HepG2 (cell line): ENCODE results near the gene NHLRC3. TPM values are rescaled to one million over a fixed set of nuclear protein-coding genes. Genes with fewer than 3 reads are reported as not detected.

Source experiments
- BRD4 ChIP-seq: sonication (generic); formaldehyde crosslinking; IDR thresholded peaks from 2 replicates; pipeline ENCODE4 v1.4.0; 2020; ENCODE audit warnings: missing genetic modification reagents
- CC2D1A ChIP-seq: sonication (generic); formaldehyde crosslinking; IDR thresholded peaks from 2 replicates; pipeline ENCODE4 v1.8.1; 2023; ENCODE audit warnings: mild to moderate bottlenecking, missing genetic modification reagents
- EED ChIP-seq: sonication (generic); formaldehyde crosslinking; IDR thresholded peaks from 2 replicates; pipeline ENCODE4 v1.5.0; 2020; ENCODE audit warnings: mild to moderate bottlenecking, missing genetic modification reagents
- FIP1L1 ChIP-seq: fragments of 200-400 bp; formaldehyde crosslinking; IDR thresholded peaks from 2 replicates; pipeline ENCODE4 v1.6.1; 2018; ENCODE audit warnings: low read depth, mild to moderate bottlenecking, low read length, moderate library complexity, borderline replicate concordance; ENCODE audit not compliant: insufficient read depth
- FOXO4 ChIP-seq: sonication (generic); formaldehyde crosslinking; conservative IDR thresholded peaks from 2 replicates; pipeline ENCODE4 v1.8.1; 2023; ENCODE audit warnings: missing genetic modification reagents
- HCFC1 ChIP-seq: fragments of 150-350 bp; IDR thresholded peaks from 2 replicates; pipeline ENCODE4 v1.6.1; 2014; ENCODE audit warnings: low read depth, low read length
- HNRNPK ChIP-seq: fragments of 200-400 bp; formaldehyde crosslinking; IDR thresholded peaks from 2 replicates; pipeline ENCODE4 v1.6.1; 2018; ENCODE audit warnings: low read length, low read depth, moderate library complexity, mild to moderate bottlenecking; ENCODE audit not compliant: poor library complexity, severe bottlenecking
- HNRNPLL ChIP-seq: fragments of 200-400 bp; formaldehyde crosslinking; IDR thresholded peaks from 2 replicates; pipeline ENCODE4 v1.6.1; 2017; ENCODE audit warnings: mild to moderate bottlenecking, low read depth, low read length; ENCODE audit not compliant: poor library complexity, severe bottlenecking
- JUND ChIP-seq: sonication (generic); formaldehyde crosslinking; IDR thresholded peaks from 2 replicates; pipeline ENCODE4 v1.8.0; 2022; ENCODE audit warnings: mild to moderate bottlenecking, missing genetic modification reagents
- KAT7 ChIP-seq: IDR thresholded peaks from 2 replicates; pipeline ENCODE4 v1.6.1; 2018; ENCODE audit warnings: borderline replicate concordance, missing compliant biosample characterization
- RARG ChIP-seq: sonication (generic); formaldehyde crosslinking; IDR thresholded peaks from 2 replicates; pipeline ENCODE4 v1.4.0; 2020; ENCODE audit warnings: low read depth, mild to moderate bottlenecking, missing genetic modification reagents
- RELA ChIP-seq: sonication (generic); formaldehyde crosslinking; IDR thresholded peaks from 2 replicates; pipeline ENCODE4 v1.4.0; 2020; ENCODE audit warnings: missing genetic modification reagents
- SYNCRIP ChIP-seq: fragments of 200-400 bp; formaldehyde crosslinking; IDR thresholded peaks from 2 replicates; pipeline ENCODE4 v1.6.1; 2018; ENCODE audit warnings: mild to moderate bottlenecking, low read depth, low read length; ENCODE audit not compliant: insufficient read depth
- TRIM22 ChIP-seq: fragments of 450-650 bp; IDR thresholded peaks from 2 replicates; pipeline ENCODE4 v1.6.1; 2017
- ZBED4 ChIP-seq: sonication (generic); formaldehyde crosslinking; IDR thresholded peaks from 2 replicates; pipeline ENCODE4 v1.4.0; 2020; ENCODE audit warnings: missing genetic modification reagents, borderline replicate concordance
- ZBTB7A ChIP-seq: sonication (generic); formaldehyde crosslinking; IDR thresholded peaks from 2 replicates; pipeline ENCODE4 v1.8.0; 2022; ENCODE audit warnings: mild to moderate bottlenecking, missing genetic modification reagents
- ZFP41 ChIP-seq: sonication (generic); formaldehyde crosslinking; IDR thresholded peaks from 2 replicates; pipeline ENCODE4 v1.4.0; 2020; ENCODE audit warnings: mild to moderate bottlenecking, missing genetic modification reagents, borderline replicate concordance
- ZMYM4 ChIP-seq: sonication (generic); formaldehyde crosslinking; IDR thresholded peaks from 2 replicates; pipeline ENCODE4 v1.8.1; 2023; ENCODE audit warnings: mild to moderate bottlenecking, missing genetic modification reagents
- ZNF225 ChIP-seq: sonication (generic); formaldehyde crosslinking; IDR thresholded peaks from 2 replicates; pipeline ENCODE4 v1.4.0; 2020; ENCODE audit warnings: mild to moderate bottlenecking, missing genetic modification reagents
- ZNF232 ChIP-seq: sonication (generic); formaldehyde crosslinking; IDR thresholded peaks from 2 replicates; pipeline ENCODE4 v1.4.0; 2020; ENCODE audit warnings: missing genetic modification reagents, borderline replicate concordance
- ZNF24 ChIP-seq: fragments of 450-650 bp; IDR thresholded peaks from 2 replicates; pipeline ENCODE4 v1.6.1; 2017; ENCODE audit warnings: antibody characterized with exemption, mild to moderate bottlenecking
- ZNF292 ChIP-seq: sonication (generic); formaldehyde crosslinking; IDR thresholded peaks from 2 replicates; pipeline ENCODE4 v1.8.1; 2022; ENCODE audit warnings: mild to moderate bottlenecking, low read depth, missing genetic modification reagents, borderline replicate concordance
- ZNF414 ChIP-seq: sonication (generic); formaldehyde crosslinking; IDR thresholded peaks from 2 replicates; pipeline ENCODE4 v1.5.0; 2020; ENCODE audit warnings: missing genetic modification reagents
- ZNF607 ChIP-seq: sonication (generic); formaldehyde crosslinking; IDR thresholded peaks from 2 replicates; pipeline ENCODE4 v1.5.1; 2020; ENCODE audit warnings: missing genetic modification reagents, mild to moderate bottlenecking, borderline replicate concordance
- ZNF616 ChIP-seq: sonication (generic); formaldehyde crosslinking; IDR thresholded peaks from 2 replicates; pipeline ENCODE4 v1.5.0; 2020; ENCODE audit warnings: low read depth, mild to moderate bottlenecking, missing genetic modification reagents
- polyA plus RNA-seq, 8 experiments: library from polyadenylated mRNA; depleted of rRNA in 3 of 8; stranded (reverse) in 7 of 8; unstranded in 1 of 8; fragments of >200 nt; fragmentation: Illumina TruSeq in 4 of 8; extraction: Trizol in 4 of 8; gene quantifications; 2 replicates each; pipeline versions ENCODE4 v1.2.1 to v1.2.3, GENCODE V29; 2011 to 2016; ENCODE audit warnings: low read depth in 4 of 8, missing spikeins in 1 of 8, mixed read lengths in 1 of 8; ENCODE audit not compliant: insufficient read depth in 1 of 8
- total RNA-seq, 5 experiments: library from RNA; depleted of rRNA; stranded (reverse); fragments of >200 nt; fragmentation: Illumina TruSeq; extraction: Trizol; gene quantifications; 2 replicates each; pipeline ENCODE4 v1.2.3, GENCODE V29; 2016; ENCODE audit warnings: low read depth in 1 of 5

The NHLRC3 gene
- total and polyA plus RNA-seq, 2 of the 13 experiments (the other 11 are each of a cell fraction or from before 2014, with no cell fraction given) = 19.9 to 29.8 TPM

GRCh38 chr13:39038569-39039030, 344 bp downstream of the NHLRC3 start (continued):
- TF ChIP-seq ZBED4 (0 out of 2 replicates have a peak, but pooled peaks have one; percentile 1), ZFP41 (CRISPR knock-in tag) (no peak), ZNF292 (CRISPR knock-in tag) (peak; percentile 42; the same call in 1 of the 2 replicates), SYNCRIP (no peak), ZNF616 (CRISPR knock-in tag) (no peak), HNRNPLL (no peak), ZNF607 (CRISPR knock-in tag) (peak; percentile 42; the same call in 1 of the 2 replicates), ZNF414 (CRISPR knock-in tag) (no peak), KAT7 (CRISPR knock-in tag) (0 out of 2 replicates have a peak, but pooled peaks have one; percentile 40), ZNF232 (CRISPR knock-in tag) (no peak), RELA (CRISPR knock-in tag) (no peak), TRIM22 (no peak), ZMYM4 (CRISPR knock-in tag) (0 out of 2 replicates have a peak, but pooled peaks have one; percentile 4), CC2D1A (CRISPR knock-in tag) (no peak), ZNF24 (no peak), EED (CRISPR knock-in tag) (no peak), FIP1L1 (no peak), JUND (CRISPR knock-in tag) (no peak), RARG (CRISPR knock-in tag) (no peak), FOXO4 (no peak), ZBTB7A (CRISPR knock-in tag) (no peak), ZNF225 (no peak), HNRNPK (no peak), BRD4 (CRISPR knock-in tag) (no peak), HCFC1 (no peak)
